Measurements from ENCODE around the gene TOP2A. TPM values are rescaled to one million over a fixed set of nuclear protein-coding genes. Genes with fewer than 3 reads are reported as not detected.

The TOP2A gene
- total and polyA plus RNA-seq, 10 donors = 5.5 to 37.5 (median 13.5) TPM

GRCh38 chr17:40364906-40365305 is 52.8 kb downstream of the TOP2A start:
- no peak for DNase-seq
- intact Hi-C loops (cut with DNase I; ENCODE audit: low total_unique reads) = loop anchor here (5.0 kb wide), 1 partner anchor 52 kb away; the partner anchor contains the start of gene TOP2A
- H3K27ac ChIP-seq = peak overlapping the region in 7 of 8 donors; percentile 69 to 84 (median 79)
- WGBS, 5 donors = 76 to 89% (median 81%) methylated on average over 9 of the region's 9 CpGs
- H3K4me1 ChIP-seq = peaks cover 4 to 38% (median 19%) of the 10 kb centered on the region in 6 donors
- TF ChIP-seq CTCF (IDR thresholded peaks at IDR 0.05 in 8 of 11, conservative IDR thresholded peaks at IDR 0.05 in 3 of 11) = no peak
- TF ChIP-seq POLR2A (IDR thresholded peaks at IDR 0.05) = no peak
- no peak for TF ChIP-seq POLR2AphosphoS5 (IDR thresholded peaks at IDR 0.05)
- no peaks in the 10 kb centered on the region for H3K9me3 ChIP-seq
- peak overlapping the region in 3 of 8 donors; percentile 57 to 78 (median 61) for H3K4me3 ChIP-seq
- H3K36me3 ChIP-seq = no peaks in the 10 kb centered on the region
- peaks cover 0 to 40% (median 6%) of the 10 kb centered on the region in 7 donors for H3K27me3 ChIP-seq (replicated peaks in 1 of 7)

DNA sequence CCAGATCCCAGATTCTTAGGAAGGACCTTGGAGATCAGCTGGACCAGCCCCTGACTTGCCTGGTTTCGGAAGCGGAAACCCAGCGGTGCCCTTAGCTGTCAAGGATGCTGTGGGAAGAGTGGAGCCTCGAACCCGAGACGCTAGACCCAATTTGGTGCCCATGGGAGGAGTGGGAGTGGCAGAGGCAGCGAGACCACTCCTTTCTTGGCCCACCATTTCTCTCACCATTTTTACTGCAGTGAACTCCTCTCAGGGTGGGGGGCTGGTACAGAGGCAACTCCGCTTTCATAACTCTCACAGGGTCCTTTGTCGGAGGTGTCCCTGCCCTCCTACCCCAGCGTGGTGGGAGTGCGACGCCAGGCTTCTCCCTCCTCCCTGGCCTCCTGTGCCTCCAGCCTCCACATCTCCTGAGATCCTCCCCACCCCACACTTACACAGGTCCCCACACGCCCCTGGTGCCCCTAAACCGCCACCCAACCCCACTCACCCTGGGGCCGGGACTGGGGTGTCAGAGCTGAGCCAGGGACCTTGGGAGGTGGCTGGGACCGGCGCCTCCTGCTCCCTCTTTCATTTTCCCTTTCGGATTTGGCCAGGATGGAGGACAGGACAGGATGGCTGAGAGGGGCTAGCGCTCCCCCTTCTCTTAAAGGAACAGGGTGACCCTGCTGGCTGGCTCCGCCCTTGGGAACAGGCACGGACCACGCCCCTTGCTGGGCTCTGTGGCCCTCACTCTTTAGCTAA is 53.4 kb downstream of the TOP2A start, which contains the start of gene GJD3:
TSS of gene GJD3 (minus strand) at position 617 of the 741 bp plus-strand sequence. CDS start 922 bp downstream, outside the sequence.
- Histone ChIP-seq H3K27me3 (replicated peaks in 1 of 7) (peaks cover 0 to 40% (median 6%) of the 10 kb centered on the region in 7 donors), H3K9me3 (no peaks in the 10 kb centered on the region), H3K4me1 (peaks cover 4 to 38% (median 19%) of the 10 kb centered on the region in 6 donors), H3K27ac (peak within 1 kb of the TSS; percentile 66 to 84 (median 78)), H3K36me3 (no peaks in the 10 kb centered on the region), H3K4me3 (peak within 1 kb of the TSS; percentile 10 to 78 (median 56))
- intact Hi-C loops (cut with DNase I; ENCODE audit: low total_unique reads) = loop anchor here (5.0 kb wide), 1 partner anchor 53 kb away; the partner anchor contains the start of gene TOP2A
- TF ChIP-seq POLR2A (IDR thresholded peaks at IDR 0.05) (no peak), CTCF (IDR thresholded peaks at IDR 0.05 in 8 of 11, conservative IDR thresholded peaks at IDR 0.05 in 3 of 11) (no peak), POLR2AphosphoS5 (IDR thresholded peaks at IDR 0.05) (peak; percentile 20 to 66 (median 58))
- WGBS, 5 donors = 46 to 70% (median 67%) methylated on average over 20 to 22 of the region's 22 CpGs
- DNase-seq = peak; percentile 79

DNA sequence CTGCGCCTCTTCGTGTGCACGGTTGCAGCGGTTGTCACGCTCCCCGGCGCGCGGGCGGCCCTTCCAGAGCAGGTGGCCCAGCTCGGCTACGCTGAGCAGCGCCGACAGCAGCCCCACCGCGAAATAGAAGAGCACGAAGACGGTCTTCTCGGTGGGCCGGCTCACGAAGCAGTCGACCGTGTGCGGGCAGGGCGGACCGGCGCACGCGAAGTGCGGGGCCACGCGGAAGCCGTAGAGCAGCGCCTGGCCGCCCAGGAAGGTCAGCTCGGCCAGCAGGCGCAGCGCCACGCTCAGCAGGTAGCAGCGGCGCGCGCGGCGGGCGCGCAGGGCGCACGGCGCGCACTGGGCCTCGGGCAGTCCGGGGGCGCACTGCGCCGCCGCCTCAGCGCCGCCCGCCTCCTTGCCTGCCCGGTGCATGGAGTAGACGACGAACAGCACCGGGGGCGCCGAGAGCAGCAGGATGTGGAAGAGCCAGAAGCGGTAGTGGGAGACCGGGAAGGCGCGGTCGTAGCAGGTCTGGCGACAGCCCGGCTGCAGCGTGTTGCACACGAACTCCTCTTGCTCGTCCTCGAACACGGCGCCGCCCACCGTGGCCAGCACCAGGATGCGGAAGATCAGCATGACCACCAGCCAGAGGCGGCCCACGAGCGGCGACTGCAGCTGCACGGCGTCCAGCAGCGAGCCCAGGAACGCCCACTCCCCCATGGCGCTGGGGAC is 54.4 kb downstream of the TOP2A start:
- WGBS, 5 donors = 0 to 5% (median 4%) methylated on average over 25 to 91 of the region's 91 CpGs
- Histone ChIP-seq H3K9me3 (no peaks in the 10 kb centered on the region), H3K36me3 (no peaks in the 10 kb centered on the region), H3K4me1 (peaks cover 7 to 49% (median 27%) of the 10 kb centered on the region in 6 donors), H3K27me3 (replicated peaks in 1 of 7) (peaks cover 0 to 42% (median 6%) of the 10 kb centered on the region in 7 donors), H3K4me3 (peak overlapping the region; percentile 28 to 78 (median 56)), H3K27ac (peak overlapping the region; percentile 66 to 84 (median 78))
- peak; percentile 84 for DNase-seq
- TF ChIP-seq POLR2AphosphoS5 (IDR thresholded peaks at IDR 0.05) (peak in 2 of 3 donors; percentile 69 to 71), CTCF (IDR thresholded peaks at IDR 0.05 in 8 of 11, conservative IDR thresholded peaks at IDR 0.05 in 3 of 11) (no peak)
- intact Hi-C loops (cut with DNase I; ENCODE audit: low total_unique reads) = loop anchor here (5.0 kb wide), 1 partner anchor 54 kb away; the partner anchor contains the start of gene TOP2A
